Measurements from ENCODE around the gene LY6G6C.
A peak's percentile ranks its signal among the peaks of the same experiment; 100 is the strongest.

The LY6G6C gene

GRCh38 chr6:31686483-31686882 lies 35.1 kb downstream of the LY6G6C start:
- no peak for DNase-seq (ENCODE audit: low read depth in 1 of 2, low spot score in 1 of 2)

- DNase-seq (ENCODE audit: low read depth in 1 of 2, low spot score in 1 of 2) = no peak
These were observed 38.0 kb downstream of the LY6G6C start for GRCh38 chr6:31683591-31683990.

GRCh38 chr6:31681135-31681671 lies 40.3 kb downstream of the LY6G6C start:
- DNase-seq (ENCODE audit: low read depth in 1 of 2, low spot score in 1 of 2) = no peak

GRCh38 chr6:31680226-31681134 lies 41.1 kb downstream of the LY6G6C start, which contains the start of gene LY6G5C:
Gene LY6G5C (minus strand): TSS chr6:31681067. CDS start chr6:31680373, 694 bp downstream.
- DNase-seq (ENCODE audit: low read depth in 1 of 2, low spot score in 1 of 2) = peak; percentile 37 to 40

GRCh38 chr6:31677955-31678354 lies 43.6 kb downstream of the LY6G6C start:
- no peak for DNase-seq (ENCODE audit: low read depth in 1 of 2, low spot score in 1 of 2)

- DNase-seq (ENCODE audit: low read depth in 1 of 2, low spot score in 1 of 2) = no peak
These were observed 44.6 kb downstream of the LY6G6C start for GRCh38 chr6:31676904-31677303.

GRCh38 chr6:31676322-31676903 lies 45.1 kb downstream of the LY6G6C start:
- no peak for DNase-seq (ENCODE audit: low read depth in 1 of 2, low spot score in 1 of 2)

GRCh38 chr6:31669676-31670075 lies 51.9 kb downstream of the LY6G6C start, which contains the start of gene LY6G5B:
Gene LY6G5B (plus strand): TSS chr6:31669976. CDS start chr6:31670951, 975 bp downstream.
- no peak for DNase-seq (ENCODE audit: low read depth in 1 of 2, low spot score in 1 of 2)

All from activated T-helper 1 cell treated with anti-CD3 and anti-CD28 coated beads, Interleukin-2, amount 50 U/mL, for 16 hours (primary cell).